CD4-positive, alpha-beta T cell treated with Interleukin-12 subunit alpha and Interleukin-12 subunit beta, for 1 hour (primary cell): ENCODE data around the gene DOCK10.
A peak's percentile ranks its signal among the peaks of the same experiment; 100 is the strongest.

Experiments
- DNase-seq: peaks from one replicate; pipeline ENCODE4 v3.0.0-alpha.2; 2020

DOCK10 gene

GRCh38 chr2:224816816-224817215 lies 225.5 kb downstream of the DOCK10 start:
- DNase-seq = no peak

DNA sequence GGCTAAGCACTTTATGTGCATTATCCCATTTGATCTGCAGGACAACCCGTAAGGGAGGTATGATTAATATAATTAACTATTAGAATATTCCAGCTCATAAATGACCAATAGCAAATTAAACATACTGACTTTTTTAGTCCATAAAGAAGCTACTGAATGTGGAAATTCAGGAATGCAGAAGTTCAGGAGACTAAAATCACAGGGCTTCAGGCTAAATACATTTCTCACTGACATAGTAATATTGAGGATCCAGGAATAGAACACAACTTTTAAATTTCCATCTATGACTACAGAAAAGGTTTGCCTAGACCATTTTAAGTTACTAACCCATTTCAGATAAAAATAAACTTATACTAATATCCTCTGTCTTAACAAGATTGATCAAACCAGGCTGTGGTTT lies 228.7 kb downstream of the DOCK10 start:
- DNase-seq = no peak

DNA sequence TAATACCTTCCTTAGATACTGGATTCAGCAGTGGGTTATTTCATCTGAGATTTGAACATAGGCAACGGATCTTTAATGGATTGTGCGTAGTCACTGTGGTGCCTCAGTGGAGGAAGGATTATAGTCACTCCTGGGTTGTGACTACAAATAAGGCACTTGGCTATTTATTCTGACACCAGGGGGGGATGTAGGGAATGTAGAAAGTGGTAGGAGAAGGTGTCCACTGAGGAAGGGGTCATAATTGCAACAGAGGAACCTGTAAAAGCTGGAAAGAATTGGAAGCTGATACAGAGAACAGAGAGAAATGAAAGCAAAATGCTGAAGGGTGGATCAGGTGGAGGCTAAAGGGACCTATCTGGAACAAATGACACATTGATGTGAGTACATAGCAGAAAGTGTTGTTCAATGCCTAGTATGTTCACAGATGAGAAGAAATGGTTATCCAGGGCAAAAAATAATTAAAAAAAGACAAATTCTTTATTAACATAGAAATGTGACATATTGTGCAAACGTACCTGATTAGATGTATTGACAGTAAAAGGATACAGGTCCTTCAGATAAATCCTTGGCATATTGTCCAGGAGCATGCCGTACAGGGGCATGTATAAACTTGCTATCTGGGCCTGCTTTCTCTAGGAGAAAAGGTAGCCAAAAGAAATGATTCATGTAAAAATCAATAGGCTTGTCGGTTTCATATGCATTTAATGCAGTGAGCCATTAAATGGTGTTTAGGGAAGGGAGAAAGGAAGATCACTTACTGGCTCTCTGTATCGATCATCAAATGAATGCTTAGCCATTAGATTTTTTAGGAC lies 234.9 kb downstream of the DOCK10 start:
- DNase-seq = no peak

GRCh38 chr2:224803930-224804329 lies 238.3 kb downstream of the DOCK10 start:
- no peak for DNase-seq

- no peak for DNase-seq
Observed at GRCh38 chr2:224802407-224802806, 239.9 kb downstream of the DOCK10 start.

DNA sequence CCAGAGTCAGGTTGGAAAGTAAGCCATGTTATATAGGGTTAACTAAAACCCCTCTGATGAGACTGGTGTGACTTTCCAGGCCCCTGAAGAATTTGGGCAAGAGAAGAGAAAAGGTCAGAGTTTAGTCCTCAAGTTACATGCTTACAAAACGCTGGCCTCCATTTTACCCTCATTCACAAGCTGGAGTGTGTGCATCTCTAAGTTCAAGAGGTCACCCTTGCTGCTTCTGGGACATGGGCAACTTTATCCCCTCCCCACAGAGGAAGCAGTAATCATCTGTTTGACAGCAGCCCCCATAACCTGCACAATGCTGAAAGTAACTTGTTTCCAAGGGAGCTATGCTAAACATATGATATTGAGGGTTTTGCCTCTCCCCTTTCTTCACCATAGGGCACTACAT lies 240.9 kb downstream of the DOCK10 start:
- no peak for DNase-seq

- no peak for DNase-seq
Observed at GRCh38 chr2:224799691-224800090, 242.6 kb downstream of the DOCK10 start.

- DNase-seq = no peak
Observed at GRCh38 chr2:224798180-224798579, 244.1 kb downstream of the DOCK10 start.

- no peak for DNase-seq
Observed at GRCh38 chr2:224796695-224797305, 245.5 kb downstream of the DOCK10 start.

- DNase-seq = no peak
Observed at GRCh38 chr2:224793946-224794345, 248.3 kb downstream of the DOCK10 start.

GRCh38 chr2:224786848-224787247 lies 255.4 kb downstream of the DOCK10 start:
- no peak for DNase-seq

DNA sequence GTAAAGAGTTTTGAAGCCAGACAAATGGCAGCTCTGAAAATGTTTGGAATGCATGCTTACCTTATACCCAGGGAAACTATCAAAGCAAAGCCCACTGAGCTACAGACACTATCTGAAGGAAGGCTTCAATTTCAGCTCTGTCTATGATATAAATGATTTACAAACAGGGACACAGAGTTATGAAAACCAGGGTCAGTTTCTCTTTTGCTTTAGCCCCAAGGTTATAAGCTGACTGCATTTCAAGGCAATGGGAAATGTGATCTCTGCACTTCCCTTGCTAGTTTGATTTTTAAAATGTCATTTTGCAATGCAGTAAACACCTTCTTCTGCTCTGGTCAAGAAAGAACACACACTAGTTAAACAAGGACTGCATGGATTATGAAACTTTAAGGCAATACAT lies 260.9 kb downstream of the DOCK10 start:
- DNase-seq = no peak

GRCh38 chr2:224780823-224781222 lies 261.4 kb downstream of the DOCK10 start:
- no peak for DNase-seq

GRCh38 chr2:224780106-224780505 lies 262.2 kb downstream of the DOCK10 start:
- DNase-seq = no peak

DNA sequence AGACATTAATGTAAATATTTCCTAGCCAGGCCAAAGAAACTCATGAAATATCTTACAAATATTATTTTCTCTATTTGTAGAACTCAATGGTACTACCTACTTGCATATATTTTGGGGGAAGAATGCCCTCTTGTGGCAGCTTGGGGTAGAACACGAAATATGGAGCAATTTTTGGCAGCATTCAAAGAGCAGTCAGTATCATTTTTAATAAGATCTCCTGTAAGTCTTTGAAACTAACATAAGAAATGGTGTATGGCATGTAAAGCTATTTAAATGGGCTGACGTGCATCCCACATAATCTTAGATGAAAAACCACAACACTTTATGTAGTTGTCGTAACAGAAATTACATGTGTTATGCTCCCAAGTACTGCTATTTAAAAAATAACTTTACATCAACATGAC lies 263.8 kb downstream of the DOCK10 start:
- DNase-seq = peak; percentile 61

GRCh38 chr2:224777559-224777930 lies 264.7 kb downstream of the DOCK10 start:
- DNase-seq = no peak

DNA sequence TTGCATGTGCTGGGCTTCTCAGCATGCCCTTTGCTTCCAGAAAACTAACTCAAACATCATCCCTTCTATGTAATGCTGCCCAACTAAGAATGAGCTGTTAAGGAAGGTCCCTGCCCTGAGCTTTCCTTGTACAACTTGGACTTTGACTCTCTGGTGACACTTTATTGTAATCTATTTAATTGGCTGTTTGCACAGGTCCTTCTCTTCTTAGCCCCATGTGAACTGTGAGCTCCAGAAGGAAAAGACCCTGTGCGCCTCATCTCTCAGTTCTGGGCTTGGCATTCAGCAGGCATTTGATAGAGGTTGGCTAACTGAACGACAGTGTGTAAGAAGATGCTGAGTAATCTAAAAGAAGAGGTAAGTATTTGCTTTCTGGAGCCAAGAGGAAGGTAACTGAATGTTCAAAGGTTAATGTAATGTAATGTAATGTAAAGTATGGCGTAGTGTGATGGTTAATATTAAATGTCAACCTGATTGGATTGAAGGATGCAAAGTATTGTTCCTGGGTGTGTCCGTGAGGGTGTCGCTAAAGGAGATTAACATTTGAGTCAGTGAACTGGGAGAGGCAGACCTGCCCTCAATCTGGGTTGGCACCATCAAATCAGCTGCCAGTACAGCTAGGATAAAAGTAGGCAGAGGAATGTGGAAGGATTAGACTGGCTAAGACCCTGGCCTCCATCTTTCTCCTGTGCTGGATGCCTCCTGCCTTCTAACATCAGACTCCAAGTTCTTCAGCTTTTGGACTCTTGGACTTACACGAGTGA lies 265.3 kb downstream of the DOCK10 start:
- DNase-seq = no peak

DNA sequence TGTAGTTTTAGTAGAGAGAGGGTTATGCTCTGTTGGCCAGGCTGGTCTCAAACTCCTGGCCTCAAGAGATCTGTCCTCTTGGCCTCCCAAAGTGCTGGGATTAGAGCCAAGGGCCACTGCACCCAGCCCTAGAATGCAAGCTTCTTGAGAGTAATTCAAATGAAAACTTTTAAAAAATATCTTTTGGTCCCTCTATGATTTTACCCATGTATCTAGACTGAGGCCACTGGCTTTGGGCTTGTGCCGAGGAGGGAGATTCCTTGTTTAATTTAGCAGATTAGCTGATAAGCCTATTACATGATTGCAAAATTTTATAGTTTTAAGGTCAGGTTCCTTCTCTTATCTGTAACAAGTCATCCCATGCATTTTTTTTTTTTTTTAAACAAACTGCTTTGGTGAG lies 266.6 kb downstream of the DOCK10 start:
- DNase-seq = no peak

GRCh38 chr2:224774735-224775134 lies 267.5 kb downstream of the DOCK10 start:
- DNase-seq = no peak

DNA sequence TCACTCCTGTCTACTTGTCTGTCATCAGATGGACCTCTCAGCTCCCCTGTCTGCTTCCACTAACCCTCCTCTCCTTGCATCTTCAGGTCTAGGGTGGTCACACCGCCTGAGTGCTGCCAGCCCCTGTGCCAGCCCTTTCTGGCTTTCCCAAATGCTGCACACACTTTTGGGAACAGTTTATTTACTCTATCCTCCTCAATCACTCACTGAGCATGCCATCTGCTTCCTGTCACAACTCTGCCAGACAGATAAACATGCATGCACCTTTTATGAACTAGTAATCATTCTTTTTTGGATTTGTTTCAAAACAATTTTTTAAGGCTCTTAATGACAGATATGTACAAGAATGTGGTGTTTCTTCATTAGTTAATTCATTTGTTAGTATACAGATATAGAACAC lies 269.8 kb downstream of the DOCK10 start:
- no peak for DNase-seq

- no peak for DNase-seq
Observed at GRCh38 chr2:224769489-224769888, 272.8 kb downstream of the DOCK10 start.

- DNase-seq = peak; percentile 31
Observed at GRCh38 chr2:224764565-224765236, 277.6 kb downstream of the DOCK10 start.

GRCh38 chr2:224757934-224758548 lies 284.2 kb downstream of the DOCK10 start:
- no peak for DNase-seq
